ENCODE measurements around the gene UCKL1. TPM values are rescaled to one million over a fixed set of nuclear protein-coding genes. Genes with fewer than 3 reads are reported as not detected.
A peak's percentile ranks its signal among the peaks of the same experiment; 100 is the strongest.

UCKL1 gene
- total RNA-seq, 1 donor from 2014 or later = 49.7 TPM

DNA sequence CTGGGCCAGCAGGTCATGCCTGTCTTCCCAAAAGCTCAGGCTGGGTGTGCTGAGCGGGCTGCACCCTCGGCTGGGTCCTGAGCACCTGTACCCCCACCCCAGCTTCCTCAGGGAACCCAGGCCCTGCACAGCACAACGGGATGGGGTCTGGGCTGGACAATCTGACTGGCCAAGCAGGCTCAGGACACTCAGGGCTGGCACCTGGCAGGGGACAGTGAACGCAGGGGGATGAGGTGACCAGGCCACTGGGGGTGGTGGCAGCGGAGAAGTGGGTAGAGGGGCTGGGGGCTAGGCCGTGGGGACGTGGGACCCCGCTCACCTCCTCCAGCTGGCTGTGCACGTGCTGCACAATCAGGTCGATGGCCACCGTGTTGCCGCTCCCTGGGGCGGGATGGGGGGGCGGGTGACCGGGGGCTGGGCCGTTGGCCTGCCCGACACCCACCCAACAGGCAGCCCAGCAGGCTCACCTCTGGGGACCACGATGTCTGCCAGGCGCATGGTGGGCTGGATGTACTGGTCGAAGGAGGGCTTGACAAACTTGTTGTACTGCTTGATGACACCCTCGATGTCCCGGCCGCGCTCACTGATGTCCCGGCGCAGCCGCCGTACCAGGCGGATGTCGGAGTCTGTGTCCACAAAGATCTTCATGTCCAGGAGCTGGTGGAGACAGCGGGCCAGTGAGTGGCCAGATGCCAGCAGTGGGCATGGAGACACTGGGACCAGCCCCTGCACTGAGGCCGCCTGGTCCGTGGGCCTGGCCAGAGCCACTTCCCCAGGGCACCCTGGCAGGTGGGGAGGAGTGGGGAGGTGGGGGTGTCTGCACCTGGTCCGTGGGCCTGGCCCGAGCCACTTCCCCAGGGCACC, 11.9 kb downstream of the UCKL1 start:
- no peaks in the 10 kb centered on the region for H3K9me3 Mint-ChIP-seq
- TF ChIP-seq, protein P1, sequence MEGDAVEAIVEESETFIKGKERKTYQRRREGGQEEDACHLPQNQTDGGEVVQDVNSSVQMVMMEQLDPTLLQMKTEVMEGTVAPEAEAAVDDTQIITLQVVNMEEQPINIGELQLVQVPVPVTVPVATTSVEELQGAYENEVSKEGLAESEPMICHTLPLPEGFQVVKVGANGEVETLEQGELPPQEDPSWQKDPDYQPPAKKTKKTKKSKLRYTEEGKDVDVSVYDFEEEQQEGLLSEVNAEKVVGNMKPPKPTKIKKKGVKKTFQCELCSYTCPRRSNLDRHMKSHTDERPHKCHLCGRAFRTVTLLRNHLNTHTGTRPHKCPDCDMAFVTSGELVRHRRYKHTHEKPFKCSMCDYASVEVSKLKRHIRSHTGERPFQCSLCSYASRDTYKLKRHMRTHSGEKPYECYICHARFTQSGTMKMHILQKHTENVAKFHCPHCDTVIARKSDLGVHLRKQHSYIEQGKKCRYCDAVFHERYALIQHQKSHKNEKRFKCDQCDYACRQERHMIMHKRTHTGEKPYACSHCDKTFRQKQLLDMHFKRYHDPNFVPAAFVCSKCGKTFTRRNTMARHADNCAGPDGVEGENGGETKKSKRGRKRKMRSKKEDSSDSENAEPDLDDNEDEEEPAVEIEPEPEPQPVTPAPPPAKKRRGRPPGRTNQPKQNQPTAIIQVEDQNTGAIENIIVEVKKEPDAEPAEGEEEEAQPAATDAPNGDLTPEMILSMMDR (conservative IDR thresholded peaks at IDR 0.05) = no peak
- no peak overlapping the region for H3K4me3 Mint-ChIP-seq
- H3K27ac Mint-ChIP-seq = no peak overlapping the region
- H3K36me3 Mint-ChIP-seq = no peaks in the 10 kb centered on the region
- DNase-seq (ENCODE audit: extremely low spot score, unreplicated experiment) = no peak
- peaks cover 8% of the 10 kb centered on the region for H3K4me1 Mint-ChIP-seq (ENCODE audit: unreplicated experiment)
- no peaks in the 10 kb centered on the region for H3K27me3 Mint-ChIP-seq

DNA sequence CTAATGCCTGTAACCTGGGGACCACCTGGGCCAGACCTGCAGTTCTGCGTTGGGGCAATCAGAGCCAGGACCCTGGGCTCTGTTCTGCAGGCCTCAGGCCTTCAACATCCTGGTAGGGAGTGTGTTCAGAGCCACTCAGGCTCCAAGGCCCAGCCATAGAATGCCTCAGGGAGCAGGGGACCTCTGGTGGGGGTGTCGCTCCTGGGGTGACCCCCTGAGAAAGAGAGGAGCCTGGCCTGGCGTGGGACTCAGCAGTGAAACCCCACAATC, 12.5 kb downstream of the UCKL1 start:
- no peak overlapping the region for H3K27ac Mint-ChIP-seq
- H3K9me3 Mint-ChIP-seq = no peaks in the 10 kb centered on the region
- no peak overlapping the region for H3K4me3 Mint-ChIP-seq
- no peaks in the 10 kb centered on the region for H3K27me3 Mint-ChIP-seq
- H3K36me3 Mint-ChIP-seq = no peaks in the 10 kb centered on the region
- TF ChIP-seq, protein P1 (conservative IDR thresholded peaks at IDR 0.05) = no peak
- DNase-seq (ENCODE audit: extremely low spot score, unreplicated experiment) = no peak
- H3K4me1 Mint-ChIP-seq (ENCODE audit: unreplicated experiment) = peaks cover 2% of the 10 kb centered on the region

GRCh38 chr20:63942969-63943807, 13.0 kb downstream of the UCKL1 start:
- H3K27me3 Mint-ChIP-seq = no peaks in the 10 kb centered on the region
- H3K4me1 Mint-ChIP-seq (ENCODE audit: unreplicated experiment) = no peaks in the 10 kb centered on the region
- no peaks in the 10 kb centered on the region for H3K9me3 Mint-ChIP-seq
- H3K27ac Mint-ChIP-seq = peak overlapping the region; percentile 39
- no peak overlapping the region for H3K4me3 Mint-ChIP-seq
- TF ChIP-seq, protein P1 (conservative IDR thresholded peaks at IDR 0.05) = no peak
- no peak for DNase-seq (ENCODE audit: extremely low spot score, unreplicated experiment)
- no peaks in the 10 kb centered on the region for H3K36me3 Mint-ChIP-seq

DNA sequence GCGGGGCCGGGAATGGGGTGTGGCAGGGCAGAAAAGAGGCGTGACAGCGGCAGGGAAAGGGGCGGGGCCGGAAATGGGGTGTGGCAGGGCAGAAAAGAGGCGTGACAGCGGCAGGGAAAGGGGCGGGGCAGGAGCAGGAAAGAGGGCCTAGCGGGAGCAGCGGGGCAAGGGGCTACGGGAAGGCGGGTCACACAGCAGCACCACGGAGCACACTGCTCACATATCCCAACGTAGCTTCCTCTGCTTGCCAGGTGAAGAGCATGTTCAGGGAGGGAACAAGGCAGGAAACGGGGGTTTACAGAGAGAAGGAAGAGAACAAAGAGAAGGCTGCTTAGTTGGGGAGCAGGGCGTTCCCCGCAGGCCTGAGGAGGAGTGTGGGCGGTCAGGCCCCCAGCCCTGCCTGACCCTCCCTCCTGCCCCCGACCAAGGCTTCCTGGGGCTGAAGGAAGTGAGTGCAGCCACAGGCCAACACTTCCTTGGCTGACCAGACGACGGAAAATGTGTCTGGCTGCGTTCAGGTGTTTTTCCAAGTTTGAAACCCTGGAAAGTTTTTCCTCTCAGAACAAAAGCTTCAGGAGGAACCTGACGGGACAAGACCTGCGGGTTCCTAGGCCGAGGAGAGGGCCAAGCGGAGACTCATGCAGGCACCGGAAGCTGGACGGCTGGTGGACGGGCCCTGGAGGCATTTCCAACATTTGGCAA, 13.8 kb downstream of the UCKL1 start:
- H3K9me3 Mint-ChIP-seq = no peaks in the 10 kb centered on the region
- peak overlapping the region; percentile 44 for H3K4me3 Mint-ChIP-seq
- DNase-seq (ENCODE audit: extremely low spot score, unreplicated experiment) = no peak
- no peaks in the 10 kb centered on the region for H3K4me1 Mint-ChIP-seq (ENCODE audit: unreplicated experiment)
- peak overlapping the region; percentile 69 for H3K27ac Mint-ChIP-seq
- peaks cover 5% of the 10 kb centered on the region for H3K36me3 Mint-ChIP-seq
- no peaks in the 10 kb centered on the region for H3K27me3 Mint-ChIP-seq
- TF ChIP-seq, protein P1 (conservative IDR thresholded peaks at IDR 0.05) = no peak

GRCh38 chr20:63941282-63942081, 14.7 kb downstream of the UCKL1 start:
- no peak for DNase-seq (ENCODE audit: extremely low spot score, unreplicated experiment)
- no peaks in the 10 kb centered on the region for H3K9me3 Mint-ChIP-seq
- no peaks in the 10 kb centered on the region for H3K4me1 Mint-ChIP-seq (ENCODE audit: unreplicated experiment)
- TF ChIP-seq, protein P1 (conservative IDR thresholded peaks at IDR 0.05) = no peak
- H3K36me3 Mint-ChIP-seq = peaks cover 5% of the 10 kb centered on the region
- no peaks in the 10 kb centered on the region for H3K27me3 Mint-ChIP-seq
- no peak overlapping the region for H3K27ac Mint-ChIP-seq
- no peak overlapping the region for H3K4me3 Mint-ChIP-seq

Measured in type B pancreatic cell (in vitro differentiated cells).